Stimulated activated CD8-positive, alpha-beta memory T cell treated with anti-CD3 and anti-CD28 coated beads, Interleukin-4, amount 100 ng/mL, for 24 hours (primary cell): ENCODE results near the gene PKIG.
"Not testable (repeated sequence)": the region's sequence is repeated elsewhere in the genome, so short reads cannot be mapped to it uniquely, and the experiment has no call there.

Experiments
- DNase-seq: peaks from one replicate; pipeline ENCODE4 v3.0.0-alpha.2; 2020; ENCODE audit warnings: low read depth

The PKIG gene

GRCh38 chr20:44642203-44643153 is 60.1 kb downstream of the PKIG start:
- no peak for DNase-seq

DNA sequence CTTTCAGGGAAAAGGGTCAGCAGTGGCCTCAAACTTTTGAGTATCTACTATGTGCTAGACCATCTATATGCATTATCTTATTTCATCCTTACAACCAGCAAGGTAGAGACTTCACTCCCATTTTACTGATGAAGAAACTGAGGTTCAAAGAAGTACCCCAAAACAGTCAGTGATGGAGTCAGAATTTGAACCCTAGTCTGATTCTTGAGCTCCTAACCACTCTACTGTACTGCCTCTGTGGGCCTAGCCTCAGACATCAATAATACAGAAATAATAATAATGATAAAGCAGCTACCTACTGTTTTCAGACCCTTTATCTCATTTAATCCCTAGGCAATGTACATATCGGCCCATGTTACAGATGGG is 60.8 kb downstream of the PKIG start:
- DNase-seq = no peak

- DNase-seq = no peak
Observed at GRCh38 chr20:44643596-44644229, 61.3 kb downstream of the PKIG start.

- DNase-seq = no peak
Observed at GRCh38 chr20:44644230-44644617, 61.8 kb downstream of the PKIG start.

DNA sequence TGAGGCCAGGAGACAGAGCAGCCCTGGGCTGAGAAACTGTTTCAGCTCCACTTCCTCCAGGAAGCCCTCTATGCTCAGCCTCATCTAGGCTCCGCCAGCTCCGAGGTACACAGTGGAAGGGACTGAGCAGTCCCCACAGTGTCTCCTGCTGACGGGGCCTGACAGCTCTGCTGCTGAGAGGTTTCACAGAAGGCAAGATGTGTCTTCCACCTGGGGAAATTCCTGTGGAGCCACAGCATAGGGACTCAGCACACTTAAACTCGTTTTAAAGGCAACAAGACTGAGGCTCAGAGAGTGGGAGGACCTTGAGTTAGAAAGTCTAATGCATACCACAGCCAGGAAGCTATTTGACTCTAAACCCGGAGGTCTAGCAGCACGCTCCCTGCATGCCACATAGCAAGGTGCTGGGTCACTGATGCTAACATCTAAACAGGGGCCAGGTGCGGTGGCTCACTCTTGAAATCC is 62.3 kb downstream of the PKIG start:
- no peak for DNase-seq

- no peak for DNase-seq
Observed at GRCh38 chr20:44646023-44646640, 63.8 kb downstream of the PKIG start.

DNA sequence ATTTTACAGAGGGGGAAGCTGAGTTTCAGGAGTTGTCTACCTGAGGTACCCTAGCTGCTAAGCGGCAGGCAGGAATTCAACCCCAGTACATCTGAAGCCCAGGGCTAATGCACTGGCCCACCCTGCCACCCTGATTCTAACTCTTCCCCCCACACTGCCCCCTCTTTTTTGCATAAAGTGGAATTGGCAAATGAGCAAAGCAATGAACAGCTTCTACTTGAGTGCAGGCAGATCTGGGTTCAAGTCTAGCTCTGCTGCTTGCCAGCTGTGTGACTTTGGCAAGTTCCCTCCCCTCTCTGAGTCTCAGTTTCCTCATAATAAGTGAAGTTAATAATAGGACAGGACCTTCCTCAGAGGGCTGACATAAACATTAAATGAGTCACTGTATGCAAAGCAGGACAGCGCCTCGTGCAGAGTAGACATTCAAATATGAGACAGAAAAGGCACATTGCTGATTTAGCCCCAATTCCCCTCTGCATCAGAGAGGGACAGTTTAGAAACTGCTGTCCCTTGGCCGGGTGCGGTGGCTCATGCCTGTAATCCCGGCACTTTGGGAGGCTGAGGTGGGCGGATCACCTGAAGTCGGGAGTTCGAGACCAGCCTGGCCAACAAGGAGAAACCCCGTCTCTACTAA is 64.4 kb downstream of the PKIG start:
- DNase-seq = no peak

DNA sequence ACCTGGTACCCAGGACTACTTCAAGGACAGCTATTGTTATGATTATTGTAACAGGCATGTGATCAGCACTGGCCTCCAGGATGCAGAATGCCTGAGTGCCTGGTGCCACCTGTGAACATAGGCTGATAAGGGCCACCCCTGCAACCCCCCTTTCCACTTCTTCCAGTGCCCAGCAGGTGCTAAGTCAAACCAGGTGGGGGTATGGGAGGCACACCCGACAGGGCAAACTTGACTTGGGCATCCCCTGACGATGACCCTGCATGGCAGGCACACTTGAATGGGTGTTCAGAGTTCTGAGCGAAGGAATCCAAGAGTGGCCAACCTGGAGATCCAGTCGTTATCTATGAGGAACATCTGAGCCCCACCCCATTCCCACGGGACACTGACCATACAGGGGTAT is 65.7 kb downstream of the PKIG start:
- no peak for DNase-seq

DNA sequence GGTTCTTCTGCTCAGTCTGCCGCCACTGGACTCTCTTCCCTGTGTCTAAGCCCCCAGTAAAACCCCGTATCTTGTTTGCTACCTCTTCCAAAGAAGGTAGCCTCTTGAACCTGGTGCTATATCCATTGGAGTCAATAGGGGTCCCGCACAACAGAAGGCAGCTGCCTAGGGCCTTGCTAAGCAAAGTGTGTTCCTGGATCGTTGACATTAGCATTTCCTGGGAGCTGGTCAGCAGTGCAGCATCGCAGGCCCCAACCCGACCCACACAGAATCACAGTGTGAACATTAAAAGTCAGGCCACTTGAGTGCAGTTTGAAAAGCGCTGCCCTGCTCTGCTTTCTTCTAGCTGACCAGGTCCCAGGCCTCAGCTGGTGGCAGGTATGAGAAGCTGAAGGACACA is 66.2 kb downstream of the PKIG start:
- no peak for DNase-seq

GRCh38 chr20:44649126-44649525 is 66.7 kb downstream of the PKIG start:
- no peak for DNase-seq

DNA sequence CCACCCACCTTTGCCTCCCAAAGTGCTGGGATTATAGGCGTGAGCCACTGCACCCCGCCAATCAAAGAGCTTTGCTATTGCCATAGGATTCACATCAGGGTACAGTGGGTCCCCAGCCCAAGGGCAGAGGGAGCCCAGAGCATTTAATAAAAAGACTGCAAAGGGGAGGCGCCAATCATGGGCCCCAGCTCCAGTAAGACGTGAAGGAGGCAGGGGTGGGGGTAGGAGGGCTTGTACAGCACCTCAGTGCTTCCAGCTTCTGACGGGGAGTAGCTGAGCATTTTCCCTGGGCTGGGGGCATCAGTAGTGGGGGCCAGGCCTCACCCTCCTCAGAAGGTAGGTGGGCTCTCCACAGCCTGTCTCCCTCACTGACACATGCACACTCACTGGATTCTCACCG is 67.6 kb downstream of the PKIG start:
- no peak for DNase-seq

DNA sequence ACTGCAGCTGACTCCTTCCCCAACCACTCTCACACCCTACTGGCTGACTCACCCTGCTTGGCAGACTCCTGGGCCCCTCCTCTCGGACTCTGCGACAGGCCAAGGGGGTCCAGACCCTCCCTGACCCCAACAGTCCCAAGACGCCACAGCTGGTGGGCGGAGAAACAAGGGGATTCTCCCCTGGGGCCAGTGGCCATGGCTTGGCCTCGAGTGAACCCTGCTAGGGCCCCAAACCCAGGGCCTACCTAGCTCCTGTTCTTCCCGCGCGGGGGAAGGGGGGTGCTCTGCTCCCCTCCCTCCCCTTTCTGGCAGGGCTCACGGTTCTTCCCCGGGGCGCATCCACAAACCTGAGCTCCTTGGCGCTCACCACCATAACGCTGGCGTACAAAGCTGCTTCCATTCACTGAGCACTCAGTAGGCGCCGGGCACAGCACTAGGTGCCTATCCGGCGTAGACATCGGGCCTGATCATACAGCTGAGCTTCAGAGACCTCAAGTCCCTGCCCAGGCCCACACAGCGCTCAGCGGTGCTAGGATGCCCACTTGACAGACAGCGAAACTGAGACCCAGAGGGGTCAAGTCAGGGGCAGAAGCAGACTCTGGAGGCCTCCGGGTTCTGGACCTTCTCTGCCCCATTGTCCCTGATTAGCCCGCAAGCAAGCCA is 68.5 kb downstream of the PKIG start:
- DNase-seq = no peak

DNA sequence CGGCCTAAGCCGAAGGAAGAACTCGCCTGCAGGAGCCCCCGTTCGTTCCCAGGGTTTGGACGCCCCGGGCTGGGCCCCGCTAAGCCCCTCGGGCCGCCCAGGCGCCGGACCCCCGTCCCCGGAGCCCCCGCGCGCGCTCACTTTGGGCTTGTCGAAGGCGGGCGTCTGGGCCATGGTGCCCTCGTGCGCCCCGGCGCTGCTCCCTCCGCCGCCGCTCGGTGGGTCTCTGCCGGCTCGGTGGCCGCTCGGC is 69.0 kb downstream of the PKIG start:
- no peak for DNase-seq

GRCh38 chr20:44651684-44652423 is 69.5 kb downstream of the PKIG start, which contains the start of gene ADA:
Gene ADA (minus strand): TSS chr20:44651699. CDS start chr20:44651607, 92 bp downstream.
- no peak for DNase-seq

DNA sequence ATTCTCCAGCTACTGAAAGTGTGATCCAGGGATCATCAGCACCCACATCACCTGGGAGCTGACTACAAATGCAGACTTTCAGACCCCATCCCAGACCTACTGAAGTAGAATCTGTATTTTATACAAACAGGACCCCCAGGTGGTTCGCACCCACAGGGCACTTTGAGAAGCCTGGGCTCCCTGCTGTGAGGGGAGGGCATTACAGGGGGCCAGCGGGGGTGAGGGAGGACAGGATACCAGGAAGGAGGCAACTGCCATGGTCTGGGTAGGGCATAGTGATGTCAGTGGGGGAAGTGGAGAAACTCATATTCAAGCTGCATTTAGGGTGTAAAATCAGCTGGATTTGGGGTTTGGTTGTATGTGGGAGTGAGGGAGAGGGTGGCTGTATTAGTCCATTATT is 71.2 kb downstream of the PKIG start:
- no peak for DNase-seq

DNA sequence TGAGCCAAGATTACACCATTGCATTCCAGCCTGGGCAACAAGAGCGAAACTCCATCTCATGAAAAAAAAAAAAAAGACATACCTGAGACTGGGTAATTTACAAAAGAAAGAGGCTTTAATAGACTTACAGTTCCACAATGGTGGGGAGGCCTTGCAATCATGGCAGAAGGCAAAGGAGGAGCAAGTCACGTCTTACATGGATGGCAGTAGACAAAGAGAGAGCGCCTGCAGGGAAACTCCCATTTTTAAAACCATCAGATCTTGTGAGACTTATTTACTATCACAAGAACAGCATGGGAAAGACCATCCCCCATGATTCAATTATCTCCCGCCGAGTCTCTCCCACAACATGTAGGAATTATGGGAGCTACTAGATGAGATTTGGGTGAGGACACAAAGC is 71.8 kb downstream of the PKIG start:
- DNase-seq = not testable (repeated sequence)

DNA sequence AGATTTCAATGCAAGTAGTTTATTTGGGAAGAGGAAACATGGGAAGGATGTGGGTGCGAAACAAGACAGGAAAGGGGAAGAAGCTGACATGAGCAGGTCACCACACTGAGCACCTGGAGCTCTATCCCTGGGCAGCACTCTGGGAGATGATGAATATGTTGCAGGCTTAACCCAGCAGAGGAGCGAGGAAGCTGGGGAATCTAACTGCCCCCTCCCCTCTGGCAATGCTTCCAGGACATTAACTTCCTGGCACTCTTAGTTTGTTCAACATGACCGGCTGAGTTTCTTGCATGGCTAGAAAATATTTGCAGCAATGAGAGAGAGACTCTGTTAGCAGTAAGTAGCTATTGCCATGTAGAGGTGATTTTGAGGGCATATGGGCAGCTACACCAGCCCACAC is 74.1 kb downstream of the PKIG start:
- no peak for DNase-seq

GRCh38 chr20:44657875-44658274 is 75.5 kb downstream of the PKIG start:
- DNase-seq = no peak

DNA sequence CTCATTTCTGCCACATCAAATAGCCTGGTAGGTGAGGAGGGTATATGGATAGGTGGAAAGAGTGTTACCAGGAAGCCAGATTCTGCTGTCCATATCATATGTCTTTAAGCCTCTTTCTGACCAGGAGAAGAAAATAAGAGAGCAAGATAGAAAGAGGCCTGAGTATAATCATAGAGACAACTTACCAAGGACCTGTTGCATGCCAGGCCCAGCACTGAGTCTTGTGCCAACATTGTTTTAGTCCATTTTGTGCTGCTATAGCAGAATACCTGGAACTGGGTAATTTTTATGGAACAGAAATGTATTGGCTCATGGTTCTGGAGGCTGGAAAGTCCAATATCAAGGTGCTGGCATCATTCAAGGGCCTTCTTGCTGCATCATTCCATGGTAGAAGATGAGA is 76.4 kb downstream of the PKIG start:
- no peak for DNase-seq

DNA sequence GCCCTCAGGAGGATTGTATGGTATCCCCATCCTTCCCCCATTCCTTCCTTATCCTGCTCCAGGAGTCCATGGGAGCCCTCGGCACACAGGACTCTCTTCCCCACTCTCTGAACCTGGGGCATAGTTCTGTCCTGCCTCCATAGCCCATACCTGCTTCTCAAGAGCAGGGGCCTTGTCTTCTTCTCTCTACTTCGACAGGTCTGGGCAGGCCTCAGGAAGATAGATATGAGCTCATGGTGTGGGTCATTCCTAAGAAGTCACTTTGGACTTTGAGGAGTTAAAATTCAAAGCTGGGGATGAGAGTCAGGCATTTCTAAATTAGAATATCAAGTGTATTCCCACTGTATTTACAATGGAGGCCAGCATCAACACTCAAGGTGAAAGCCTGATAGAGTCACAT is 77.6 kb downstream of the PKIG start:
- no peak for DNase-seq

- DNase-seq = no peak
Observed at GRCh38 chr20:44660581-44660980, 78.2 kb downstream of the PKIG start.

DNA sequence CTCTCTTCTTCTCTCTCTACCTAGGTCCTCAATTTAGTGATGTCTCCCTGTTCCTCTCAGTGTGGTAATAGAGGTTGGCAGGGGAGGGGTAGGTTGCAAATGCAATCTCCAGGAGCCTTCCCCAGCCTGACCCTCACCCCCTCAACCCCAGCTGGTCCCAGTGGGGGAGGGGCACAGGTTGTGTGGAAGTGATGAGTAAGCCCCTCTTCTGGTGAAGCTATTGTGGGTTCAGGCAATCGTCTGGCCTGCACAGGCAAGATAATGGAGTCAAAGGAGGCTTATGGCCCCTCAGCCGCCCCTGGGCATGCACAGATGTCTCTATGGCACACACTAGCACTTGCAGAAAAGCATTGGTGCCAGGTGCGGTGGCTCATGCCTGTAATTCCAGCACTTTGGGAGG is 79.9 kb downstream of the PKIG start:
- no peak for DNase-seq
